Astrocyte (in vitro differentiated cells and primary cell): ENCODE data around the gene CARD19. TPM values are rescaled to one million over a fixed set of nuclear protein-coding genes. Genes with fewer than 3 reads are reported as not detected.

Source experiments
- DNase-seq: peaks from one replicate; pipeline ENCODE4 v3.0.0-alpha.2; 2010; ENCODE audit warnings: low read depth
- FAIRE-seq: peaks from 2 replicates; lab custom pipeline; 2011; peaks lifted over from hg19 to GRCh38; lab: Jason Lieb, UNC
- H2AFZ ChIP-seq: 2 replicates; pipeline ENCODE4 v1.6.0; 2012; ENCODE audit warnings: low read depth, low read length, inconsistent platforms
- H3K27ac ChIP-seq: 2 replicates; pipeline ENCODE4 v1.5.1; 2011; ENCODE audit warnings: low read depth, low read length, inconsistent platforms
- H3K27me3 ChIP-seq: 2 replicates; pipeline ENCODE4 v1.6.0; 2011; ENCODE audit warnings: low read length, inconsistent platforms; ENCODE audit not compliant: insufficient read depth
- H3K36me3 ChIP-seq: 2 replicates; pipeline ENCODE4 v1.5.1; 2011; ENCODE audit warnings: low read length, inconsistent platforms; ENCODE audit not compliant: insufficient read depth
- H3K4me1 ChIP-seq: 2 replicates; pipeline ENCODE4 v1.5.1; 2011; ENCODE audit warnings: low read length, inconsistent platforms; ENCODE audit not compliant: insufficient read depth
- H3K4me2 ChIP-seq: 2 replicates; pipeline ENCODE4 v1.6.0; 2012; ENCODE audit warnings: low read length, inconsistent platforms
- H3K4me3 ChIP-seq: 2 replicates; pipeline ENCODE4 v1.5.1; 2011; ENCODE audit warnings: low read depth, mild to moderate bottlenecking, low read length, inconsistent platforms; ENCODE audit not compliant: insufficient read depth
- H3K79me2 ChIP-seq: 2 replicates; pipeline ENCODE4 v1.6.0; 2012; ENCODE audit warnings: mild to moderate bottlenecking, low read length, inconsistent platforms; ENCODE audit not compliant: insufficient read depth
- H3K9ac ChIP-seq: 2 replicates; pipeline ENCODE4 v1.6.0; 2012; ENCODE audit warnings: mild to moderate bottlenecking, low read length, inconsistent platforms
- H3K9me3 ChIP-seq: 2 replicates; pipeline ENCODE4 v1.5.1; 2012; ENCODE audit warnings: low read depth, mild to moderate bottlenecking, low read length, inconsistent platforms; ENCODE audit not compliant: insufficient read depth
- H4K20me1 ChIP-seq: 2 replicates; pipeline ENCODE4 v1.6.0; 2012; ENCODE audit warnings: low read length, inconsistent platforms; ENCODE audit not compliant: insufficient read depth
- H3K27ac Mint-ChIP-seq: one replicate; pipeline ENCODE4 v1.8.0; 2021; ENCODE audit warnings: mild to moderate bottlenecking, mixed read lengths; ENCODE audit not compliant: unreplicated experiment
- H3K27me3 Mint-ChIP-seq: one replicate; pipeline ENCODE4 v1.8.0; 2021; ENCODE audit warnings: low read depth, mixed read lengths; ENCODE audit not compliant: unreplicated experiment
- H3K36me3 Mint-ChIP-seq: one replicate; pipeline ENCODE4 v1.8.0; 2021; ENCODE audit warnings: low read depth, mixed read lengths; ENCODE audit not compliant: unreplicated experiment
- H3K4me1 Mint-ChIP-seq: one replicate; pipeline ENCODE4 v1.8.0; 2021; ENCODE audit warnings: low read depth, mixed read lengths; ENCODE audit not compliant: unreplicated experiment
- H3K4me3 Mint-ChIP-seq: one replicate; pipeline ENCODE4 v1.8.0; 2021; ENCODE audit warnings: mild to moderate bottlenecking, moderate library complexity, mixed read lengths; ENCODE audit not compliant: unreplicated experiment
- H3K9me3 Mint-ChIP-seq: one replicate; pipeline ENCODE4 v1.8.0; 2021; ENCODE audit warnings: mild to moderate bottlenecking, mixed read lengths; ENCODE audit not compliant: unreplicated experiment
- CTCF ChIP-seq: IDR thresholded peaks from 2 replicates; pipeline ENCODE4 v1.5.1; 2011; ENCODE audit warnings: low read depth, mild to moderate bottlenecking, inconsistent platforms, low read length, moderate library complexity; ENCODE audit not compliant: insufficient read depth
- EZH2 ChIP-seq: IDR thresholded peaks from 2 replicates; pipeline ENCODE4 v1.6.1; 2012; ENCODE audit warnings: mild to moderate bottlenecking, low read length, inconsistent platforms; ENCODE audit not compliant: insufficient read depth
- total RNA-seq: library from RNA; stranded (reverse); gene quantifications from 2 replicates; pipeline ENCODE4 v1.2.1, GENCODE V29; 2021

CARD19 gene
- total RNA-seq, 1 donor from 2014 or later = 36.3 TPM

GRCh38 chr9:93119953-93120845, 24.2 kb downstream of the CARD19 start:
- H3K9me3 Mint-ChIP-seq = no peaks in the 10 kb centered on the region
- peaks cover 12% of the 10 kb centered on the region for H3K4me1 ChIP-seq
- peaks cover 2% of the 10 kb centered on the region for H3K36me3 Mint-ChIP-seq
- peak overlapping the region; percentile 64 for H3K4me2 ChIP-seq
- H3K4me3 Mint-ChIP-seq = no peak overlapping the region
- peak; percentile 69 for FAIRE-seq
- no peaks in the 10 kb centered on the region for H3K4me1 Mint-ChIP-seq
- no peak overlapping the region for H2AFZ ChIP-seq
- no peak overlapping the region for H3K27ac ChIP-seq
- H3K79me2 ChIP-seq = no peaks in the 10 kb centered on the region
- peaks cover 5% of the 10 kb centered on the region for H4K20me1 ChIP-seq
- H3K36me3 ChIP-seq = no peaks in the 10 kb centered on the region
- peak; percentile 91 for DNase-seq
- H3K9ac ChIP-seq = peak overlapping the region; percentile 23
- H3K9me3 ChIP-seq = no peaks in the 10 kb centered on the region
- H3K4me3 ChIP-seq = no peak overlapping the region
- H3K27ac Mint-ChIP-seq = no peak overlapping the region
- TF ChIP-seq CTCF = peak; percentile 9
- TF ChIP-seq EZH2 = no peak
- peaks cover 9% of the 10 kb centered on the region for H3K27me3 Mint-ChIP-seq
- H3K27me3 ChIP-seq = no peaks in the 10 kb centered on the region

- no peak overlapping the region for H3K4me3 ChIP-seq
- no peaks in the 10 kb centered on the region for H3K9me3 Mint-ChIP-seq
- H3K9me3 ChIP-seq = no peaks in the 10 kb centered on the region
- no peak overlapping the region for H2AFZ ChIP-seq
- H3K4me1 Mint-ChIP-seq = peaks cover 2% of the 10 kb centered on the region
- H3K27me3 ChIP-seq = no peaks in the 10 kb centered on the region
- H4K20me1 ChIP-seq = peaks cover 5% of the 10 kb centered on the region
- peaks cover 12% of the 10 kb centered on the region for H3K4me1 ChIP-seq
- H3K27ac ChIP-seq = no peak overlapping the region
- H3K79me2 ChIP-seq = no peaks in the 10 kb centered on the region
- no peak overlapping the region for H3K9ac ChIP-seq
- H3K27me3 Mint-ChIP-seq = peaks cover 9% of the 10 kb centered on the region
- no peaks in the 10 kb centered on the region for H3K36me3 ChIP-seq
- H3K4me3 Mint-ChIP-seq = no peak overlapping the region
- H3K4me2 ChIP-seq = no peak overlapping the region
- FAIRE-seq = no peak
- no peak for DNase-seq
- H3K36me3 Mint-ChIP-seq = peaks cover 4% of the 10 kb centered on the region
- TF ChIP-seq EZH2 (no peak), CTCF (no peak)
- H3K27ac Mint-ChIP-seq = no peak overlapping the region
Measured at GRCh38 chr9:93120846-93121315, 24.9 kb downstream of the CARD19 start.
